GM18508 (cell line): ENCODE measurements around the gene CACNA2D3.

Experiments
- ATAC-seq: cut with Tn5 transposase; IDR thresholded peaks from one replicate; pipeline ENCODE4 v1.9.1; 2021; ENCODE audit warnings: moderate number of reproducible peaks; ENCODE audit not compliant: insufficient read depth, unreplicated experiment

CACNA2D3 gene

GRCh38 chr3:54877730-54878129 lies 755.4 kb downstream of the CACNA2D3 start:
- ATAC-seq, result no peak

- ATAC-seq, result no peak
Observed at GRCh38 chr3:54878145-54878544, 755.8 kb downstream of the CACNA2D3 start.

- ATAC-seq, result no peak
Observed at GRCh38 chr3:54882129-54882833, 759.9 kb downstream of the CACNA2D3 start.

- ATAC-seq, result no peak
Observed at GRCh38 chr3:54888162-54888561, 765.8 kb downstream of the CACNA2D3 start.

- ATAC-seq, result no peak
Observed at GRCh38 chr3:54888873-54889272, 766.5 kb downstream of the CACNA2D3 start.

GRCh38 chr3:54889731-54890130 lies 767.4 kb downstream of the CACNA2D3 start:
- no peak for ATAC-seq

- no peak for ATAC-seq
Observed at GRCh38 chr3:54891540-54891897, 769.2 kb downstream of the CACNA2D3 start.

- no peak for ATAC-seq
Observed at GRCh38 chr3:54892168-54892567, 769.8 kb downstream of the CACNA2D3 start.

- no peak for ATAC-seq
Observed at GRCh38 chr3:54895613-54896012, 773.3 kb downstream of the CACNA2D3 start.

GRCh38 chr3:54897028-54897711 lies 774.8 kb downstream of the CACNA2D3 start:
- ATAC-seq, result no peak

GRCh38 chr3:54899273-54899672 lies 776.9 kb downstream of the CACNA2D3 start:
- no peak for ATAC-seq

GRCh38 chr3:54900838-54901591 lies 778.7 kb downstream of the CACNA2D3 start:
- no peak for ATAC-seq

- ATAC-seq, result no peak
Observed at GRCh38 chr3:54901906-54902685, 779.7 kb downstream of the CACNA2D3 start.

- ATAC-seq, result no peak
Observed at GRCh38 chr3:54905261-54905888, 783.0 kb downstream of the CACNA2D3 start.

- no peak for ATAC-seq
Observed at GRCh38 chr3:54905920-54906319, 783.6 kb downstream of the CACNA2D3 start.

- no peak for ATAC-seq
Observed at GRCh38 chr3:54906763-54907162, 784.4 kb downstream of the CACNA2D3 start.

- no peak for ATAC-seq
Observed at GRCh38 chr3:54909191-54909590, 786.8 kb downstream of the CACNA2D3 start.

- ATAC-seq, result no peak
Observed at GRCh38 chr3:54914180-54914579, 791.8 kb downstream of the CACNA2D3 start.

GRCh38 chr3:54915181-54915580 lies 792.8 kb downstream of the CACNA2D3 start:
- ATAC-seq, result no peak

- no peak for ATAC-seq
Observed at GRCh38 chr3:54915976-54916375, 793.6 kb downstream of the CACNA2D3 start.
